HepG2 (cell line): ENCODE data around the gene HIRA. TPM values are rescaled to one million over a fixed set of nuclear protein-coding genes. Genes with fewer than 3 reads are reported as not detected.

Experiments used
- FOXA1 ChIP-seq, 2 experiments: fragments of 450-650 bp in 1 of 2; sonication (generic) in 1 of 2; formaldehyde crosslinking in 1 of 2; IDR thresholded peaks; 2 replicates each; pipeline versions ENCODE4 v1.4.0 to v1.6.1; 2016 to 2020; ENCODE audit warnings: missing genetic modification reagents in 1 of 2
- GATAD1 ChIP-seq: IDR thresholded peaks from 2 replicates; pipeline ENCODE4 v1.6.1; 2016; ENCODE audit warnings: missing genetic modification reagents, missing compliant biosample characterization
- KDM2A ChIP-seq: sonication (generic); formaldehyde crosslinking; IDR thresholded peaks from 2 replicates; pipeline ENCODE4 v1.4.0; 2020; ENCODE audit warnings: low read depth, missing genetic modification reagents, borderline replicate concordance
- REL ChIP-seq: sonication (generic); formaldehyde crosslinking; conservative IDR thresholded peaks from 2 replicates; pipeline ENCODE4 v1.8.0; 2022; ENCODE audit warnings: mild to moderate bottlenecking, missing genetic modification reagents, moderate library complexity
- TAF1 ChIP-seq: sonication (generic); formaldehyde crosslinking; IDR thresholded peaks from 2 replicates; pipeline ENCODE4 v1.4.0; 2020; ENCODE audit warnings: missing genetic modification reagents
- TMF1 ChIP-seq: sonication (generic); formaldehyde crosslinking; IDR thresholded peaks from 2 replicates; pipeline ENCODE4 v1.8.1; 2022; ENCODE audit warnings: low read depth, missing genetic modification reagents
- ZNF143 ChIP-seq: sonication (generic); formaldehyde crosslinking; IDR thresholded peaks from 2 replicates; pipeline ENCODE4 v1.4.0; 2020; ENCODE audit warnings: missing genetic modification reagents
- ZNF260 ChIP-seq: sonication (generic); formaldehyde crosslinking; IDR thresholded peaks from 2 replicates; pipeline ENCODE4 v1.4.0; 2020; ENCODE audit warnings: missing genetic modification reagents, low read depth, mild to moderate bottlenecking, borderline replicate concordance
- ZNF563 ChIP-seq: sonication (generic); formaldehyde crosslinking; IDR thresholded peaks from 2 replicates; pipeline ENCODE4 v1.8.0; 2022; ENCODE audit warnings: mild to moderate bottlenecking, moderate library complexity, missing genetic modification reagents
- ZNF652 ChIP-seq: IDR thresholded peaks from 2 replicates; pipeline ENCODE4 v1.6.1; 2016; ENCODE audit warnings: low read depth, borderline replicate concordance
- polyA plus RNA-seq, 8 experiments: library from polyadenylated mRNA; depleted of rRNA in 3 of 8; stranded (reverse) in 7 of 8; unstranded in 1 of 8; fragments of >200 nt; fragmentation: Illumina TruSeq in 4 of 8; extraction: Trizol in 4 of 8; gene quantifications; 2 replicates each; pipeline versions ENCODE4 v1.2.1 to v1.2.3, GENCODE V29; 2011 to 2016; ENCODE audit warnings: low read depth in 4 of 8, missing spikeins in 1 of 8, mixed read lengths in 1 of 8; ENCODE audit not compliant: insufficient read depth in 1 of 8
- total RNA-seq, 5 experiments: library from RNA; depleted of rRNA; stranded (reverse); fragments of >200 nt; fragmentation: Illumina TruSeq; extraction: Trizol; gene quantifications; 2 replicates each; pipeline ENCODE4 v1.2.3, GENCODE V29; 2016; ENCODE audit warnings: low read depth in 1 of 5
- TF ChIP-seq, protein P1 (sequence below), 2 experiments: IDR thresholded peaks; 2 replicates each; pipeline ENCODE4 v1.6.1; 2011 to 2012; ENCODE audit warnings: low read length in 2 of 2, borderline replicate concordance in 1 of 2, low read depth in 1 of 2, mild to moderate bottlenecking in 1 of 2, moderate library complexity in 1 of 2
- TF ChIP-seq, protein P2 (sequence below): sonication (generic); formaldehyde crosslinking; IDR thresholded peaks from 2 replicates; pipeline ENCODE4 v1.8.0; 2022; ENCODE audit warnings: mild to moderate bottlenecking, missing genetic modification reagents
- TF ChIP-seq, protein P3 (sequence below), 2 experiments: sonication (generic) in 1 of 2; formaldehyde crosslinking in 1 of 2; IDR thresholded peaks; 2 replicates each; pipeline versions ENCODE4 v1.4.0 to v1.6.1; 2018 to 2020; ENCODE audit warnings: missing genetic modification reagents in 2 of 2, borderline replicate concordance in 1 of 2, low read depth in 1 of 2, mild to moderate bottlenecking in 1 of 2, missing biosample characterization in 1 of 2
- TF ChIP-seq, protein P4 (sequence below): sonication (generic); formaldehyde crosslinking; IDR thresholded peaks from 2 replicates; pipeline ENCODE4 v1.8.0; 2022; ENCODE audit warnings: missing genetic modification reagents, low read depth, mild to moderate bottlenecking, borderline replicate concordance
- TF ChIP-seq, protein P5 (sequence below): sonication (generic); formaldehyde crosslinking; IDR thresholded peaks from 2 replicates; pipeline ENCODE4 v1.4.0; 2020; ENCODE audit warnings: low read depth, missing genetic modification reagents

Gene HIRA
- total and polyA plus RNA-seq, 2 of the 13 experiments (the other 11 are each of a cell fraction or from before 2014, with no cell fraction given): 21.5 to 29.2 TPM

DNA sequence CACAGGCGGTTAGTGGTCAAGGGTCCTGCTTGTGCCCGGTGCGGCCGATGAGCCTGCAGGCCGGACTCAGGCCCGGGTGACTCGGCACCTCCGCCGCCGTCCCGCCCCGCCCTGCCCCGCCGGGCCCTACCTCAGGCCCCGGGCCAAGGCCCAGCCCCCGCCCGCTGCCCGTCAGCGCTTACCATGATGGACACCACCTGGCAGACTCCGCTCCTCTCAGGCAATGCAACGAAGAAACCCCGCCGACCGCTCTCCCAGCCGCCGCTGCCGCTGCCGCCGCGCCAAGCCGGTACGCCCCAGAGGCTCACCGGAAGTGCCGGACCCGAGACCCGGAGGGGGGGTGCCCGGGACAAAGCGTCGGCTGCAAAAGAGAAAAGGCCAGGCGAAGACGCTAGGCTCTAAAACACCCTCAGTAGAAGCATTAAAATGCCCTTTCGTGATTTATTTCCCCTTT, 47.4 kb upstream of the HIRA start, which contains the start of gene UFD1 (continued):
- TF ChIP-seq, protein P1, sequence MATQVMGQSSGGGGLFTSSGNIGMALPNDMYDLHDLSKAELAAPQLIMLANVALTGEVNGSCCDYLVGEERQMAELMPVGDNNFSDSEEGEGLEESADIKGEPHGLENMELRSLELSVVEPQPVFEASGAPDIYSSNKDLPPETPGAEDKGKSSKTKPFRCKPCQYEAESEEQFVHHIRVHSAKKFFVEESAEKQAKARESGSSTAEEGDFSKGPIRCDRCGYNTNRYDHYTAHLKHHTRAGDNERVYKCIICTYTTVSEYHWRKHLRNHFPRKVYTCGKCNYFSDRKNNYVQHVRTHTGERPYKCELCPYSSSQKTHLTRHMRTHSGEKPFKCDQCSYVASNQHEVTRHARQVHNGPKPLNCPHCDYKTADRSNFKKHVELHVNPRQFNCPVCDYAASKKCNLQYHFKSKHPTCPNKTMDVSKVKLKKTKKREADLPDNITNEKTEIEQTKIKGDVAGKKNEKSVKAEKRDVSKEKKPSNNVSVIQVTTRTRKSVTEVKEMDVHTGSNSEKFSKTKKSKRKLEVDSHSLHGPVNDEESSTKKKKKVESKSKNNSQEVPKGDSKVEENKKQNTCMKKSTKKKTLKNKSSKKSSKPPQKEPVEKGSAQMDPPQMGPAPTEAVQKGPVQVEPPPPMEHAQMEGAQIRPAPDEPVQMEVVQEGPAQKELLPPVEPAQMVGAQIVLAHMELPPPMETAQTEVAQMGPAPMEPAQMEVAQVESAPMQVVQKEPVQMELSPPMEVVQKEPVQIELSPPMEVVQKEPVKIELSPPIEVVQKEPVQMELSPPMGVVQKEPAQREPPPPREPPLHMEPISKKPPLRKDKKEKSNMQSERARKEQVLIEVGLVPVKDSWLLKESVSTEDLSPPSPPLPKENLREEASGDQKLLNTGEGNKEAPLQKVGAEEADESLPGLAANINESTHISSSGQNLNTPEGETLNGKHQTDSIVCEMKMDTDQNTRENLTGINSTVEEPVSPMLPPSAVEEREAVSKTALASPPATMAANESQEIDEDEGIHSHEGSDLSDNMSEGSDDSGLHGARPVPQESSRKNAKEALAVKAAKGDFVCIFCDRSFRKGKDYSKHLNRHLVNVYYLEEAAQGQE (IDR thresholded peaks at IDR 0.05; ENCODE audit: borderline replicate concordance in 1 of 2, low read depth in 1 of 2, low read length in 2 of 2): 0 out of 4 replicates have a peak, but pooled peaks of 1 of the 2 experiments have one; percentile 6
- TF ChIP-seq, protein P2, sequence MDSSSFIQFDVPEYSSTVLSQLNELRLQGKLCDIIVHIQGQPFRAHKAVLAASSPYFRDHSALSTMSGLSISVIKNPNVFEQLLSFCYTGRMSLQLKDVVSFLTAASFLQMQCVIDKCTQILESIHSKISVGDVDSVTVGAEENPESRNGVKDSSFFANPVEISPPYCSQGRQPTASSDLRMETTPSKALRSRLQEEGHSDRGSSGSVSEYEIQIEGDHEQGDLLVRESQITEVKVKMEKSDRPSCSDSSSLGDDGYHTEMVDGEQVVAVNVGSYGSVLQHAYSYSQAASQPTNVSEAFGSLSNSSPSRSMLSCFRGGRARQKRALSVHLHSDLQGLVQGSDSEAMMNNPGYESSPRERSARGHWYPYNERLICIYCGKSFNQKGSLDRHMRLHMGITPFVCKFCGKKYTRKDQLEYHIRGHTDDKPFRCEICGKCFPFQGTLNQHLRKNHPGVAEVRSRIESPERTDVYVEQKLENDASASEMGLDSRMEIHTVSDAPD: no peak
- TF ChIP-seq ZNF260 (CRISPR knock-in tag) (no peak), REL (CRISPR knock-in tag) (no peak), GATAD1 (peak; percentile 62; the same call in 1 of the 2 replicates), ZNF143 (no peak), TMF1 (CRISPR knock-in tag) (peak; percentile 21; the same call in 1 of the 2 replicates), FOXA1 (IDR thresholded peaks at IDR 0.05) (no peak), FOXA1 (CRISPR knock-in tag; IDR thresholded peaks at IDR 0.05) (no peak), ZNF652 (no peak), TAF1 (peak; percentile 57; the same call in 1 of the 2 replicates), ZNF563 (CRISPR knock-in tag) (peak; percentile 57; the same call in 1 of the 2 replicates), KDM2A (CRISPR knock-in tag) (peak; percentile 28; the same call in 1 of the 2 replicates)
- TF ChIP-seq, protein P3, sequence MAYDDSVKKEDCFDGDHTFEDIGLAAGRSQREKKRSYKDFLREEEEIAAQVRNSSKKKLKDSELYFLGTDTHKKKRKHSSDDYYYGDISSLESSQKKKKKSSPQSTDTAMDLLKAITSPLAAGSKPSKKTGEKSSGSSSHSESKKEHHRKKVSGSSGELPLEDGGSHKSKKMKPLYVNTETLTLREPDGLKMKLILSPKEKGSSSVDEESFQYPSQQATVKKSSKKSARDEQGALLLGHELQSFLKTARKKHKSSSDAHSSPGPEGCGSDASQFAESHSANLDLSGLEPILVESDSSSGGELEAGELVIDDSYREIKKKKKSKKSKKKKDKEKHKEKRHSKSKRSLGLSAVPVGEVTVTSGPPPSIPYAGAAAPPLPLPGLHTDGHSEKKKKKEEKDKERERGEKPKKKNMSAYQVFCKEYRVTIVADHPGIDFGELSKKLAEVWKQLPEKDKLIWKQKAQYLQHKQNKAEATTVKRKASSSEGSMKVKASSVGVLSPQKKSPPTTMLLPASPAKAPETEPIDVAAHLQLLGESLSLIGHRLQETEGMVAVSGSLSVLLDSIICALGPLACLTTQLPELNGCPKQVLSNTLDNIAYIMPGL (CRISPR knock-in tag; IDR thresholded peaks at IDR 0.05; ENCODE audit: borderline replicate concordance in 1 of 2, low read depth in 1 of 2): 0 out of 4 replicates have a peak, but pooled peaks have one; percentile 56 to 64
- TF ChIP-seq, protein P4, sequence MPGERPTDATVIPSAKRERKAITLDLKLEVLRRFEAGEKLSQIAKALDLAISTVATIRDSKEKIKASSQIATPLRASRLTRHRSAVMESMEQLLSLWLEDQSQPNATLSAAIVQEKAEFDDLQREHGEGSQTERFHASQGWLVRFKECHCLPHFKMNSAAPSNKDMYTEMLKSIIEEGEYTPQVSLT: no peak
- TF ChIP-seq, protein P5, sequence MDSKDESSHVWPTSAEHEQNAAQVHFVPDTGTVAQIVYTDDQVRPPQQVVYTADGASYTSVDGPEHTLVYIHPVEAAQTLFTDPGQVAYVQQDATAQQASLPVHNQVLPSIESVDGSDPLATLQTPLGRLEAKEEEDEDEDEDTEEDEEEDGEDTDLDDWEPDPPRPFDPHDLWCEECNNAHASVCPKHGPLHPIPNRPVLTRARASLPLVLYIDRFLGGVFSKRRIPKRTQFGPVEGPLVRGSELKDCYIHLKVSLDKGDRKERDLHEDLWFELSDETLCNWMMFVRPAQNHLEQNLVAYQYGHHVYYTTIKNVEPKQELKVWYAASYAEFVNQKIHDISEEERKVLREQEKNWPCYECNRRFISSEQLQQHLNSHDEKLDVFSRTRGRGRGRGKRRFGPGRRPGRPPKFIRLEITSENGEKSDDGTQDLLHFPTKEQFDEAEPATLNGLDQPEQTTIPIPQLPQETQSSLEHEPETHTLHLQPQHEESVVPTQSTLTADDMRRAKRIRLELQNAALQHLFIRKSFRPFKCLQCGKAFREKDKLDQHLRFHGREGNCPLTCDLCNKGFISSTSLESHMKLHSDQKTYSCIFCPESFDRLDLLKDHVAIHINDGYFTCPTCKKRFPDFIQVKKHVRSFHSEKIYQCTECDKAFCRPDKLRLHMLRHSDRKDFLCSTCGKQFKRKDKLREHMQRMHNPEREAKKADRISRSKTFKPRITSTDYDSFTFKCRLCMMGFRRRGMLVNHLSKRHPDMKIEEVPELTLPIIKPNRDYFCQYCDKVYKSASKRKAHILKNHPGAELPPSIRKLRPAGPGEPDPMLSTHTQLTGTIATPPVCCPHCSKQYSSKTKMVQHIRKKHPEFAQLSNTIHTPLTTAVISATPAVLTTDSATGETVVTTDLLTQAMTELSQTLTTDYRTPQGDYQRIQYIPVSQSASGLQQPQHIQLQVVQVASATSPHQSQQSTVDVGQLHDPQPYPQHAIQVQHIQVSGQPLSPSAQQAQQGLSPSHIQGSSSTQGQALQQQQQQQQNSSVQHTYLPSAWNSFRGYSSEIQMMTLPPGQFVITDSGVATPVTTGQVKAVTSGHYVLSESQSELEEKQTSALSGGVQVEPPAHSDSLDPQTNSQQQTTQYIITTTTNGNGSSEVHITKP: peak; percentile 99
